NCI-H524 treated with DMSO at 0.1 percent for 48 hours (cell line): ENCODE measurements around the gene MCM3AP.
"Not testable (repeated sequence)": the region's sequence is repeated elsewhere in the genome, so short reads cannot be mapped to it uniquely, and the experiment has no call there.

Source experiments
- DNase-seq: peaks from one replicate; lab custom pipeline; 2025; lab: John Stamatoyannopoulos, UW

MCM3AP gene

GRCh38 chr21:46243325-46243724 is 42.1 kb downstream of the MCM3AP start:
- no peak for DNase-seq

GRCh38 chr21:46241577-46241976 is 43.8 kb downstream of the MCM3AP start:
- DNase-seq, result not testable (repeated sequence)

- no peak for DNase-seq
Observed at GRCh38 chr21:46239817-46240325, 45.5 kb downstream of the MCM3AP start.

- no peak for DNase-seq
Observed at GRCh38 chr21:46237474-46237873, 47.9 kb downstream of the MCM3AP start.

- no peak for DNase-seq
Observed at GRCh38 chr21:46234436-46234950, 50.9 kb downstream of the MCM3AP start.

GRCh38 chr21:46229923-46230260 is 55.5 kb downstream of the MCM3AP start:
- DNase-seq, result no peak

GRCh38 chr21:46229133-46229922 is 56.1 kb downstream of the MCM3AP start:
- DNase-seq, result no peak

- peak; percentile 81 for DNase-seq
Observed at GRCh38 chr21:46228345-46229051, 56.9 kb downstream of the MCM3AP start, which contains the start of gene LSS. Gene LSS, minus strand, starts transcription at chr21:46228774. Its CDS starts 29 bp downstream, at chr21:46228745.

GRCh38 chr21:46227811-46228344 is 57.5 kb downstream of the MCM3AP start:
- DNase-seq, result no peak

GRCh38 chr21:46226920-46227599 is 58.4 kb downstream of the MCM3AP start:
- no peak for DNase-seq

GRCh38 chr21:46226146-46226545 is 59.3 kb downstream of the MCM3AP start:
- no peak for DNase-seq

- DNase-seq, result not testable (repeated sequence)
Observed at GRCh38 chr21:46223661-46224060, 61.8 kb downstream of the MCM3AP start.

GRCh38 chr21:46223217-46223616 is 62.2 kb downstream of the MCM3AP start:
- no peak for DNase-seq

- DNase-seq, result no peak
Observed at GRCh38 chr21:46222436-46223116, 62.8 kb downstream of the MCM3AP start.

GRCh38 chr21:46221664-46222435 is 63.6 kb downstream of the MCM3AP start:
- DNase-seq, result peak; percentile 4

- no peak for DNase-seq
Observed at GRCh38 chr21:46220847-46221246, 64.6 kb downstream of the MCM3AP start.

- no peak for DNase-seq
Observed at GRCh38 chr21:46220275-46220810, 65.1 kb downstream of the MCM3AP start.

GRCh38 chr21:46219591-46220239 is 65.7 kb downstream of the MCM3AP start:
- DNase-seq, result no peak

GRCh38 chr21:46218906-46219590 is 66.4 kb downstream of the MCM3AP start:
- DNase-seq, result no peak
